Trophoblast cell (in vitro differentiated cells and primary cell): ENCODE measurements around the gene VPS8.

Experiments
- DNase-seq, 2 donors: peaks; one replicate each; pipeline ENCODE4 v3.0.0-alpha.2; 2016
- H2AFZ ChIP-seq: 2 replicates; pipeline ENCODE4 v1.6.1; 2013; ENCODE audit warnings: low read length, moderate library complexity, mild to moderate bottlenecking; ENCODE audit not compliant: insufficient read depth, poor library complexity
- H2AK5ac ChIP-seq: 2 replicates; pipeline ENCODE4 v1.6.1; 2013; ENCODE audit warnings: mild to moderate bottlenecking, low read length
- H2BK120ac ChIP-seq: 2 replicates; pipeline ENCODE4 v1.6.1; 2013; ENCODE audit warnings: low read length, mild to moderate bottlenecking, moderate library complexity; ENCODE audit not compliant: insufficient read depth, poor library complexity
- H2BK12ac ChIP-seq: 2 replicates; pipeline ENCODE4 v1.6.1; 2013; ENCODE audit warnings: mild to moderate bottlenecking, low read length, moderate library complexity
- H2BK5ac ChIP-seq: 2 replicates; pipeline ENCODE4 v1.6.1; 2013; ENCODE audit warnings: low read length, low read depth, moderate library complexity, mild to moderate bottlenecking; ENCODE audit not compliant: poor library complexity
- H3K14ac ChIP-seq: 2 replicates; pipeline ENCODE4 v1.6.1; 2013; ENCODE audit warnings: mild to moderate bottlenecking, low read length
- H3K18ac ChIP-seq: 2 replicates; pipeline ENCODE4 v1.6.1; 2013; ENCODE audit warnings: mild to moderate bottlenecking, low read length
- H3K23ac ChIP-seq: 2 replicates; pipeline ENCODE4 v1.6.1; 2013; ENCODE audit warnings: low read length
- H3K27ac ChIP-seq: 2 replicates; pipeline ENCODE4 v1.5.1; 2013; ENCODE audit warnings: low read depth, mild to moderate bottlenecking, inconsistent platforms, low read length, moderate library complexity
- H3K27me3 ChIP-seq: 2 replicates; pipeline ENCODE4 v1.6.1; 2013; ENCODE audit warnings: inconsistent platforms, mild to moderate bottlenecking, low read length, moderate library complexity; ENCODE audit not compliant: insufficient read depth
- H3K36me3 ChIP-seq, 2 experiments: 1 replicate in 1 of 2; 2 replicates in 1 of 2; pipeline ENCODE4 v1.6.1; 2013; ENCODE audit warnings: low read length in 2 of 2, mild to moderate bottlenecking in 2 of 2, moderate library complexity in 1 of 2; ENCODE audit not compliant: insufficient read depth in 2 of 2, control insufficient read depth in 1 of 2
- H3K4ac ChIP-seq: 2 replicates; pipeline ENCODE4 v1.6.1; 2013; ENCODE audit warnings: low read depth, mild to moderate bottlenecking, low read length, moderate library complexity
- H3K4me1 ChIP-seq, 2 experiments: 1 replicate in 1 of 2; 2 replicates in 1 of 2; pipeline ENCODE4 v1.6.1; 2013; ENCODE audit warnings: low read length in 2 of 2, mild to moderate bottlenecking in 2 of 2, moderate library complexity in 1 of 2; ENCODE audit not compliant: insufficient read depth in 2 of 2, control insufficient read depth in 1 of 2
- H3K4me2 ChIP-seq: 2 replicates; pipeline ENCODE4 v1.6.1; 2013; ENCODE audit warnings: inconsistent platforms, mild to moderate bottlenecking, low read length, moderate library complexity
- H3K4me3 ChIP-seq: 2 replicates; pipeline ENCODE4 v1.5.1; 2013; ENCODE audit warnings: mild to moderate bottlenecking, low read depth, low read length, inconsistent platforms
- H3K79me1 ChIP-seq: one replicate; pipeline ENCODE4 v1.6.1; 2013; ENCODE audit warnings: low read length
- H3K79me2 ChIP-seq: 2 replicates; pipeline ENCODE4 v1.6.1; 2013; ENCODE audit warnings: low read length, mild to moderate bottlenecking; ENCODE audit not compliant: control insufficient read depth, insufficient read depth, poor library complexity
- H3K9ac ChIP-seq: 2 replicates; pipeline ENCODE4 v1.6.1; 2013; ENCODE audit warnings: mild to moderate bottlenecking, low read length
- H3K9me3 ChIP-seq: 2 replicates; pipeline ENCODE4 v1.6.1; 2013; ENCODE audit warnings: low read depth, mild to moderate bottlenecking, control low read depth, inconsistent platforms, low read length; ENCODE audit not compliant: insufficient read depth
- H4K12ac ChIP-seq: 2 replicates; pipeline ENCODE4 v1.6.1; 2013; ENCODE audit warnings: low read depth, mild to moderate bottlenecking, low read length, moderate library complexity
- H4K8ac ChIP-seq: 2 replicates; pipeline ENCODE4 v1.6.1; 2013; ENCODE audit warnings: low read depth, mild to moderate bottlenecking, low read length, moderate library complexity
- H4K91ac ChIP-seq: one replicate; pipeline ENCODE4 v1.6.1; 2013; ENCODE audit warnings: low read depth, mild to moderate bottlenecking, low read length, moderate library complexity
- WGBS: extraction: QIAGEN DNeasy Blood & Tissue Kit; methylation state at CpG from one replicate; pipeline ENCODE4 v1.1.7; 2013; ENCODE audit warnings: missing lambda C conversion rate; ENCODE audit not compliant: insufficient read length, insufficient coverage; ENCODE audit errors: extremely low coverage; 5-methylcytosine and 5-hydroxymethylcytosine counted together

Gene VPS8

GRCh38 chr3:185089343-185089742, 277.4 kb downstream of the VPS8 start:
- no peaks in the 10 kb centered on the region for H3K9me3 ChIP-seq
- H4K8ac ChIP-seq, result no peak overlapping the region
- no peak overlapping the region for H2BK120ac ChIP-seq
- H3K27ac ChIP-seq, result no peak overlapping the region
- peak in 1 of 2 donors; percentile 54 for DNase-seq
- H3K4ac ChIP-seq, result no peak overlapping the region
- no peak overlapping the region for H4K12ac ChIP-seq
- no peak overlapping the region for H2BK12ac ChIP-seq
- H3K18ac ChIP-seq, result no peak overlapping the region
- no peak overlapping the region for H3K4me3 ChIP-seq
- no peak overlapping the region for H4K91ac ChIP-seq
- H2BK5ac ChIP-seq, result no peak overlapping the region
- no peaks in the 10 kb centered on the region for H3K27me3 ChIP-seq
- no peaks in the 10 kb centered on the region for H3K36me3 ChIP-seq
- no peaks in the 10 kb centered on the region for H3K79me2 ChIP-seq
- no peak overlapping the region for H2AFZ ChIP-seq
- H3K4me1 ChIP-seq, result peaks cover 3 to 4% of the 10 kb centered on the region in 2 experiments
- no CpG with 5 or more reads among the region's 2 CpGs for WGBS
- no peak overlapping the region for H2AK5ac ChIP-seq
- no peak overlapping the region for H3K4me2 ChIP-seq
- H3K23ac ChIP-seq, result no peak overlapping the region
- H3K9ac ChIP-seq, result no peak overlapping the region
- H3K79me1 ChIP-seq, result no peaks in the 10 kb centered on the region
- no peak overlapping the region for H3K14ac ChIP-seq

GRCh38 chr3:185089751-185090150, 277.8 kb downstream of the VPS8 start:
- no peak overlapping the region for H4K12ac ChIP-seq
- no peaks in the 10 kb centered on the region for H3K79me1 ChIP-seq
- H3K4me2 ChIP-seq, result no peak overlapping the region
- H4K8ac ChIP-seq, result no peak overlapping the region
- H3K9ac ChIP-seq, result no peak overlapping the region
- no peaks in the 10 kb centered on the region for H3K27me3 ChIP-seq
- no peak overlapping the region for H3K18ac ChIP-seq
- H3K4me1 ChIP-seq, result peaks cover 3 to 4% of the 10 kb centered on the region in 2 experiments
- no peak overlapping the region for H2AFZ ChIP-seq
- H2BK120ac ChIP-seq, result no peak overlapping the region
- H3K9me3 ChIP-seq, result no peaks in the 10 kb centered on the region
- no peaks in the 10 kb centered on the region for H3K36me3 ChIP-seq
- no peak overlapping the region for H3K4ac ChIP-seq
- DNase-seq, result no peak
- no peak overlapping the region for H2BK5ac ChIP-seq
- no peak overlapping the region for H3K14ac ChIP-seq
- no peak overlapping the region for H3K4me3 ChIP-seq
- H3K79me2 ChIP-seq, result no peaks in the 10 kb centered on the region
- H3K27ac ChIP-seq, result no peak overlapping the region
- no peak overlapping the region for H3K23ac ChIP-seq
- no peak overlapping the region for H4K91ac ChIP-seq
- H2AK5ac ChIP-seq, result no peak overlapping the region
- no peak overlapping the region for H2BK12ac ChIP-seq

GRCh38 chr3:185090811-185091210, 278.8 kb downstream of the VPS8 start:
- Histone ChIP-seq H3K18ac (no peak overlapping the region), H2BK12ac (no peak overlapping the region), H3K4ac (no peak overlapping the region), H3K27me3 (no peaks in the 10 kb centered on the region), H3K4me1 (peaks cover under 1% of the 10 kb centered on the region in 2 experiments), H2AFZ (no peak overlapping the region), H4K91ac (no peak overlapping the region), H3K79me1 (no peaks in the 10 kb centered on the region), H2BK5ac (no peak overlapping the region), H3K79me2 (no peaks in the 10 kb centered on the region), H3K4me3 (no peak overlapping the region), H3K9ac (no peak overlapping the region), H2AK5ac (no peak overlapping the region), H3K14ac (no peak overlapping the region), H4K8ac (no peak overlapping the region), H4K12ac (no peak overlapping the region), H3K36me3 (no peaks in the 10 kb centered on the region), H3K9me3 (no peaks in the 10 kb centered on the region), H3K4me2 (no peak overlapping the region), H3K27ac (no peak overlapping the region), H3K23ac (no peak overlapping the region), H2BK120ac (no peak overlapping the region)
- no CpG with 5 or more reads among the region's 4 CpGs for WGBS
- DNase-seq, result no peak

DNA sequence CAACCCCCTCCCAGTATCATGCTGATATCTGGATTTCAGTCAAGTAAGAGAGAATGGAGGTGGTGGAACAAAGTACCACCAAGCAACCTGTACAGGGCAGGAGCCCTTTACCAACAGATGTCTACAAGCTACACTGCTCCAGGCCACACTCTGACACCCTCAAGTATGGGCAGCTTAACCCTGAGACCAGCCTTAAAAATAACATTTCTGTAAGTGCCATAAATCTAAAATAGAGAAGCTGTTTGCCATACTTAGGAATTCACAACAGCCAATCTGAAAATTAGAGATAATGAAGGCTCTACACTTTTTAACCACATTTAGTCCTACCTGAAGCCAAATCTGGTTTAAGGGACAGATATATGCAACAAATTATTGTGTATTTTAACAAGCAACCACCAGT, 281.1 kb downstream of the VPS8 start:
- H2BK5ac ChIP-seq, result no peak overlapping the region
- H4K8ac ChIP-seq, result no peak overlapping the region
- no peaks in the 10 kb centered on the region for H3K79me1 ChIP-seq
- H3K4me3 ChIP-seq, result no peak overlapping the region
- no peak overlapping the region for H3K18ac ChIP-seq
- H3K14ac ChIP-seq, result no peak overlapping the region
- no peak overlapping the region for H2AK5ac ChIP-seq
- H4K91ac ChIP-seq, result no peak overlapping the region
- no peaks in the 10 kb centered on the region for H3K27me3 ChIP-seq
- H3K9ac ChIP-seq, result no peak overlapping the region
- no peak overlapping the region for H2BK12ac ChIP-seq
- H3K36me3 ChIP-seq, result no peaks in the 10 kb centered on the region
- no peak overlapping the region for H4K12ac ChIP-seq
- H3K4me2 ChIP-seq, result no peak overlapping the region
- DNase-seq, result no peak
- no peak overlapping the region for H3K4ac ChIP-seq
- no peaks in the 10 kb centered on the region for H3K79me2 ChIP-seq
- H3K27ac ChIP-seq, result no peak overlapping the region
- no peak overlapping the region for H2AFZ ChIP-seq
- H3K23ac ChIP-seq, result no peak overlapping the region
- no peak overlapping the region for H2BK120ac ChIP-seq
- no peaks in the 10 kb centered on the region for H3K9me3 ChIP-seq
- no peaks in the 10 kb centered on the region for H3K4me1 ChIP-seq

DNA sequence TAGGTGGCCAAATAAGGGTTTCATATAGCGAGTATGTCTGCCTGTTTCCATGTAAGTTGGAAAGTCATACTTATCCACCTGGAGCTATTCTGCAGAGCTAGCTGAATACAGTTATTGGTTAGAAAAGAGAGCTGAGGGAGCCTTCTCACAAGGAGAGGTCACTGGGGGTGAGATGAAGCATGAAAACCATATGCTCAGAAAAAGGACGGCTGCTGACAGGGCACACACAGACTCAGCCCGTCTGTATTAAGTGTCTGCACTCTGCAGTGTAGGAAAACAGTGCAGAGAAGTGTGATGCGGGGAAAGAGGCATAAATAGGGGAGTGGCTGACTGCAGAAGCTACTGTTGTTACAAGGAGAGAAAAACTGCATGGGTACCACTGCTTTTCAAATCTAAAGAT, 282.7 kb downstream of the VPS8 start:
- Histone ChIP-seq H4K12ac (peak overlapping the region; percentile 59), H3K4me1 (no peaks in the 10 kb centered on the region), H3K4me3 (no peak overlapping the region), H2AK5ac (no peak overlapping the region), H4K91ac (no peak overlapping the region), H3K79me1 (no peaks in the 10 kb centered on the region), H2BK12ac (no peak overlapping the region), H3K9ac (no peak overlapping the region), H3K9me3 (no peaks in the 10 kb centered on the region), H3K36me3 (no peaks in the 10 kb centered on the region), H3K14ac (no peak overlapping the region), H3K4ac (no peak overlapping the region), H3K79me2 (no peaks in the 10 kb centered on the region), H4K8ac (no peak overlapping the region), H3K18ac (no peak overlapping the region), H2AFZ (no peak overlapping the region), H2BK5ac (no peak overlapping the region), H3K23ac (no peak overlapping the region), H3K4me2 (no peak overlapping the region), H3K27ac (no peak overlapping the region), H3K27me3 (no peaks in the 10 kb centered on the region), H2BK120ac (no peak overlapping the region)
- no peak for DNase-seq
- no CpG with 5 or more reads among the region's 4 CpGs for WGBS
